ENCODE results near the gene PLEKHM3.

DNA sequence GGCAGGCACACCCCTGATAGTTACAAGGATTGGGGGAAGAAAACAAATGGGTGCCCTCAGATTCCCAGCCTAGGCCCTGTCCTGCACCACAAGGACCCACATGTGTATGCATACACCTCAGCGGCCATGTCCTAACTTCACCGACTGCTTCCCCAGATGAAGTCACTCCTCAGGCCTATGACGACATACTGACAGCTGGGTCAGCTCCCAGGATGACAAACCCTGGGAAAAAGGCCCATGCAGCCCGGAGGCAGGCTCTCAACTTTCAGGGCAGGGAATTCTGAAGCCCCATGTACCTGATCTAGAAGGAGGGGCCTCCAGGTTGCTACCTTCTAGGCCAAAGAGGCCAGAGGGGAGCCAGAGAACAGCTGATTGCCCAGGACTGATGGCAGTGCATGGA, 11.0 kb upstream of the PLEKHM3 start:
- TF ChIP-seq, protein P1, sequence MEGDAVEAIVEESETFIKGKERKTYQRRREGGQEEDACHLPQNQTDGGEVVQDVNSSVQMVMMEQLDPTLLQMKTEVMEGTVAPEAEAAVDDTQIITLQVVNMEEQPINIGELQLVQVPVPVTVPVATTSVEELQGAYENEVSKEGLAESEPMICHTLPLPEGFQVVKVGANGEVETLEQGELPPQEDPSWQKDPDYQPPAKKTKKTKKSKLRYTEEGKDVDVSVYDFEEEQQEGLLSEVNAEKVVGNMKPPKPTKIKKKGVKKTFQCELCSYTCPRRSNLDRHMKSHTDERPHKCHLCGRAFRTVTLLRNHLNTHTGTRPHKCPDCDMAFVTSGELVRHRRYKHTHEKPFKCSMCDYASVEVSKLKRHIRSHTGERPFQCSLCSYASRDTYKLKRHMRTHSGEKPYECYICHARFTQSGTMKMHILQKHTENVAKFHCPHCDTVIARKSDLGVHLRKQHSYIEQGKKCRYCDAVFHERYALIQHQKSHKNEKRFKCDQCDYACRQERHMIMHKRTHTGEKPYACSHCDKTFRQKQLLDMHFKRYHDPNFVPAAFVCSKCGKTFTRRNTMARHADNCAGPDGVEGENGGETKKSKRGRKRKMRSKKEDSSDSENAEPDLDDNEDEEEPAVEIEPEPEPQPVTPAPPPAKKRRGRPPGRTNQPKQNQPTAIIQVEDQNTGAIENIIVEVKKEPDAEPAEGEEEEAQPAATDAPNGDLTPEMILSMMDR (IDR thresholded peaks at IDR 0.05; ENCODE audit: low read depth, low read length) = no peak
- TF ChIP-seq EZH2phosphoT487 (IDR thresholded peaks at IDR 0.05; ENCODE audit: low read depth) = no peak

Measured in OCI-LY3 (cell line).